ENCODE results near the gene NDUFAF7.

The NDUFAF7 gene

DNA sequence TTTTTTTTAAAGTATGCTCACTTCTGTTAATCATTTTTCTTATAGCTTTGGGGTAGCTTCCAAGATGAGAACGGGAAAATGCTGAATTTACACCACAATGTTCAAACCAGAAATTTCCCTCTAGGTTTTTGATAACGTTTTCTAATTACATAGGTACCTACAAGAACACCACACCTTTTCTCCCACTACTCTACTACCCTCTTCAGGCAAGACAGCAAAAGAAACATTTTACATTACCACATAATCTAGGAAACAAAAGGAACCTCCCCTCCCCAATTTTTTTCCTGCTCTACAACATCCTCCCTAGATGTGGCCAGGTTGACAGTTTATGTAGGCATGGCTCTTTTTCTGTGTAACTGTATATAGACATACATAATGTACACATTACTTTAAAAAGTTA lies 32.4 kb downstream of the NDUFAF7 start:
- TF ChIP-seq Cebpa-rat (IDR thresholded peaks at IDR 0.05) = no peak
- Histone ChIP-seq H3K9ac (no peak overlapping the region), H3K9me3 (replicated peaks in 1 of 11) (no peaks in the 10 kb centered on the region), H3K4me1 (peaks cover 6 to 19% (median 11%) of the 10 kb centered on the region in 10 experiments; a peak in 18 of 20 replicates), H3K36me3 (peaks cover 49 to 86% (median 63%) of the 10 kb centered on the region in 11 experiments), H4K20me1 (peaks cover 0 to 5% (median 0%) of the 10 kb centered on the region in 11 experiments; a peak in 1 of 22 replicates), H3K4me2 (no peak overlapping the region), H3K27ac (no peak overlapping the region), H3K27me3 (no peaks in the 10 kb centered on the region), H3K4me3 (no peak overlapping the region)

DNA sequence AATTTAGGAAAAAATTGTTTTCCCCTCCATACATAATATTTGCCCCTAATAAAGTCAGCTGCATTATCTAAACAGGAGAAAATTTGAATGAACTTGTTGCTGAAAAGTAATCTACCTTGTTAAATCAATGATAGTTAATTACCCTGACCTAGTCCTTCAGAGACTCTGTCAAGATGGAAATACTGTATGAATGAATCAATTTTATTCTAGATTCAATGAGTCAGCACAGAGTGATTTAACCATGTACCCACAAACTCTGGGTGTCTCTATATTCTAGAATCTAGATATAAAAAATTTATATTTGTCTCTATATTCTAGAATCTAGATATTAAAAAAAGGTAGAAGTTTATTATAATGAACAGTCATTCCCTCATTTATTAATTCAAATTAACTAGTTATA lies 36.2 kb downstream of the NDUFAF7 start:
- Histone ChIP-seq H3K9ac (no peak overlapping the region), H3K36me3 (peaks cover 63 to 92% (median 77%) of the 10 kb centered on the region in 11 experiments), H3K4me1 (peaks cover 2 to 12% (median 5%) of the 10 kb centered on the region in 10 experiments; a peak in 18 of 20 replicates), H4K20me1 (peaks cover 0 to 12% (median 0%) of the 10 kb centered on the region in 11 experiments; a peak in 1 of 22 replicates), H3K27me3 (no peaks in the 10 kb centered on the region), H3K27ac (no peak overlapping the region), H3K4me3 (no peak overlapping the region), H3K4me2 (no peak overlapping the region), H3K9me3 (replicated peaks in 1 of 11) (no peaks in the 10 kb centered on the region)
- no peak for TF ChIP-seq Cebpa-rat (IDR thresholded peaks at IDR 0.05)

DNA sequence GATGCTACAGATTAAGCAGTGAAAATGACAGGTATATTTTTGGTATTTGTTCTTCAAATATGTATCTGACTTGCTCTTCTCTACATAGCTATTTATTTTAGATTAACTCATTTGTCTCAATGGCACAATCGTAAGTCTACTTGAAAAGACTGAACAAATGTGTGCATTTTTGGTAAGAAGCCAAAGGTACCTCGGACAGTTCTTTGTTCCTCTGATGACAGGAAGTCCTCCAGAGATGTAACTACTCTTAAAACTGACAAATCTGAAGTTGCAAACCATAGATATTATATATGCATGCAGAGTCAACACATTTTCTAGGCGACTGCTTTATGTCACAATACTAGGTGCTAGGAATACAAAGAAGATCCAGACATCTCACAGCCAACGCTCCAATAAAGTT lies 36.7 kb downstream of the NDUFAF7 start:
- Histone ChIP-seq H3K27ac (no peak overlapping the region), H3K4me3 (no peak overlapping the region), H3K4me1 (peaks cover 0 to 8% (median 1%) of the 10 kb centered on the region in 10 experiments; a peak in 8 of 20 replicates), H3K27me3 (no peaks in the 10 kb centered on the region), H3K36me3 (peaks cover 66 to 96% (median 80%) of the 10 kb centered on the region in 11 experiments), H3K9me3 (replicated peaks in 1 of 11) (no peaks in the 10 kb centered on the region), H3K4me2 (no peak overlapping the region), H3K9ac (no peak overlapping the region), H4K20me1 (peaks cover 0 to 12% (median 0%) of the 10 kb centered on the region in 11 experiments; a peak in 1 of 22 replicates)
- no peak for TF ChIP-seq Cebpa-rat (IDR thresholded peaks at IDR 0.05)

DNA sequence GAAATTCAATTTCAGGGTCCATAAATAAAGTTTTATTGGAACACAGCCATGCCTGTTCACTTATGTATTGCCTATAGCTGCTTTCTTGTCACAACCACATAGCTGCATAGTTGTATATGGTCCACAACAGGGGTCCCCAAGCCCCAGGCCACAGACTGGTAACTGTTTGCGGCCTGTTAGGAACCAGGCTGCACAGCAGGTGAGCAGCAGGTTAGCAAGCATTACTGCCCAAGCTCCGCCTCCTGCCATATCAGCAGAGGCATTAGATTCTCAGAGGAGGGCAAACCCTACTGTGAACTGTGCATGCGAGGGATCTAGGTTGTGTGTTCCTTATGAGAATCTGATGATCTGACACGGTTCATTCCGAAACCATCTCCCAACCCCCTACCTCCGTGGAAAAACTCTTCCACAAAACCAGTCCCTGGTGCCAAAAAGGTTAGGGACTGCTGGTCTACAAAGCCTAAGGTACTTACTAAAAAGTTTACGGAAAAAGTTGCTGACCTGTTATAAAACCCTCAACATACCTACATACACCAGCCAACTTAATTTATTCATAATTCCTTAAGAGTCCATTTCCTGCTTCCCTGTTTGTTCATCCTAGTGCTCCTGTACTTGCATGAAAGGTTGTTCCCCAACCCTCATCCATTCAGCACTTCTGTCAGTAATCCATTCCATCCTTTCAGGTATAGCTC lies 40.1 kb downstream of the NDUFAF7 start:
- TF ChIP-seq Cebpa-rat (IDR thresholded peaks at IDR 0.05) = no peak
- Histone ChIP-seq H3K9me3 (replicated peaks in 1 of 11) (no peaks in the 10 kb centered on the region), H3K4me3 (no peak overlapping the region), H3K36me3 (peaks cover 68 to 98% (median 85%) of the 10 kb centered on the region in 11 experiments), H4K20me1 (peaks cover 0 to 8% (median 0%) of the 10 kb centered on the region in 11 experiments; a peak in 1 of 22 replicates), H3K4me1 (no peaks in the 10 kb centered on the region), H3K9ac (no peak overlapping the region), H3K4me2 (no peak overlapping the region), H3K27ac (no peak overlapping the region), H3K27me3 (no peaks in the 10 kb centered on the region)

DNA sequence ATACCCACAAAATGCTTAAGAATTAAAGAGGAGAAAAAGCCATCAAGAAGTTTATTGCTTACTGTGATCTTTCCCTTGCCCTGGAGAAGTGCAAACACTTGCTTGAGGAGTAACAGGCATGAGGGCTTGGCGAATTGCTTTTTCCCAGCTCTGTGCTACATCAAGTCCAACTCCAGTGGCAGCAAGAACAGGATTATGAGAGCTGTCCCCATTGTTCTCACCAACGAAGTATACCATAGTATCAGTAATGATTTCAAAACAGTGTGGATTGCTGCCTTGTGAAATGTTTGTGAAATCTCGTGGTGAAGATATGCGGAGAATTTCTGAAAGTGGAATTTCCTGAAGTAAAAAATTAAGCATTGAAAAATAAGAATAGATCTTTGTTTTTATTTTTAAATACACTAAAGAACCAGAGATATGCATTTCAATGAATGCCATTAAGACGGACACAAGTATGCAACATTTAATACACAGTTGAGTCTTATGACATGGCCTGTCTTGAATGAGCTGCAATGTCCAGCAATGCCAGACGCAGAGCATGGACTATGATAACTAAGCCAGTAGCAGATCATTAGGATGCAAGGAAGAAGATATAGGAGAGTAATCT lies 43.0 kb downstream of the NDUFAF7 start:
- Histone ChIP-seq H3K27me3 (no peaks in the 10 kb centered on the region), H3K4me1 (no peaks in the 10 kb centered on the region), H3K9me3 (replicated peaks in 1 of 11) (no peaks in the 10 kb centered on the region), H4K20me1 (peaks cover 0 to 8% (median 0%) of the 10 kb centered on the region in 11 experiments; a peak in 1 of 22 replicates), H3K27ac (no peak overlapping the region), H3K4me3 (no peak overlapping the region), H3K9ac (no peak overlapping the region), H3K4me2 (no peak overlapping the region), H3K36me3 (peaks cover 61 to 96% (median 80%) of the 10 kb centered on the region in 11 experiments)
- no peak for TF ChIP-seq Cebpa-rat (IDR thresholded peaks at IDR 0.05)

DNA sequence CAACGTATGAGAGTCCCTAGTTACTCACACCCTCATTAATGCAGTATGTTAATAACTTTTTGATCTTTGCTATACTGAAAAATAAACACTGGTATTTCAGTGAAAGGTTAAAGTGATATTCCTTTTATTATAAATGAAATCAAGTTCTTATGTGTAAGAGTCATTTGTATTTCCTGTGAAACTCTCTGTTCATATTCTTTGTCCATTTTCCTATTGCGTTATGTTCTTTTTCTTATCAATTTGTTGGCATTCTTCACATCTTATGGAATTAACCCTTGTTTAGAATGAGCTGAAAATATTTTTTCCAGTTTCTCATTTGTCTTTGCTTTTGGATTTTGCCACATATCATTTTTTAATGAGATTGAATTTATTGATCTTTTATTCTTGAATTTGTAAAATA lies 44.8 kb downstream of the NDUFAF7 start:
- Histone ChIP-seq H3K4me2 (no peak overlapping the region), H3K27ac (no peak overlapping the region), H3K9me3 (replicated peaks in 1 of 11) (no peaks in the 10 kb centered on the region), H3K4me3 (no peak overlapping the region), H3K4me1 (no peaks in the 10 kb centered on the region), H3K36me3 (peaks cover 61 to 96% (median 82%) of the 10 kb centered on the region in 11 experiments), H3K27me3 (no peaks in the 10 kb centered on the region), H3K9ac (no peak overlapping the region), H4K20me1 (peaks cover 0 to 5% (median 0%) of the 10 kb centered on the region in 11 experiments; a peak in 1 of 22 replicates)
- no peak for TF ChIP-seq Cebpa-rat (IDR thresholded peaks at IDR 0.05)

DNA sequence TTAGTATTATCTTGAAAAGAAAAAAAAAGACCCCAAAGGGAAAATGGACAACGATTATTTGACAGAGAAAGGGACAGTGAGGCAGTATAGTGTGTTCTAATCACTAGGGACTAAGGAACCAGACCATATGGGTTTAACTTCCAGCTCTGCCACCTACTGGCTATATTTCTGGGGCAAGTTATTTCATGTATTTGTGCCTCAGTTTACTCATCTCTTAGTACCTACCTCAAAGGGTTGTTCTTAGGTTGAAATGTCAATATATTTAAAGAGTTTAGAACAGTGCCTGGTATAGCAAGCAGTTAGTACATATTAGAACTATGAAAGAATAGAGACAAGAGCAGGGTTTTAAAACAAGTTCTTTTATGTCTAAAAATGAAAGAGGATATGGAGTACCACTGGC lies 50.5 kb downstream of the NDUFAF7 start:
- Histone ChIP-seq H3K27me3 (no peaks in the 10 kb centered on the region), H3K27ac (no peak overlapping the region), H4K20me1 (no peaks in the 10 kb centered on the region), H3K9me3 (replicated peaks in 1 of 11) (no peaks in the 10 kb centered on the region), H3K9ac (no peak overlapping the region), H3K4me2 (no peak overlapping the region), H3K36me3 (peaks cover 52 to 91% (median 72%) of the 10 kb centered on the region in 11 experiments), H3K4me3 (no peak overlapping the region), H3K4me1 (no peaks in the 10 kb centered on the region)
- no peak for TF ChIP-seq Cebpa-rat (IDR thresholded peaks at IDR 0.05)

DNA sequence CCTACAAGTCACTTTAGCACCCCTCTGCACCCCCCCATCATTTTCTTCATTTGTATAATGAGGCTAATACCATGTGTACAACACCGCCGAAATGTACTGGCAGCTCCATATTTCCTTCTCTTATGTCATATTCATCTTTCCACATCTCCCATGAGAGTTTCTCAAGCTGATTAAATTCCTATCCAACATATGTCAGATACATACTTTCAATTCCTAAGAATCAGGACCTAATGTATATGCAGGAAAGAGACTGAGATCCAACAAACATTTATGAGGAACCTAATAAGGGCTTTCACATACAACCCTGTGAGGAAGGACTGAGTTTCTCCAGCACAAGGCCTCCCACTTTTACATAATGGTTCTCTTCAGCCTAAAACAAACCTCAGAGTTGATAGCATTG lies 51.3 kb downstream of the NDUFAF7 start:
- Histone ChIP-seq H3K27ac (no peak overlapping the region), H4K20me1 (no peaks in the 10 kb centered on the region), H3K4me1 (no peaks in the 10 kb centered on the region), H3K4me3 (no peak overlapping the region), H3K36me3 (peaks cover 52 to 91% (median 69%) of the 10 kb centered on the region in 11 experiments), H3K4me2 (no peak overlapping the region), H3K27me3 (no peaks in the 10 kb centered on the region), H3K9ac (no peak overlapping the region), H3K9me3 (replicated peaks in 1 of 11) (no peaks in the 10 kb centered on the region)
- TF ChIP-seq Cebpa-rat (IDR thresholded peaks at IDR 0.05) = no peak

DNA sequence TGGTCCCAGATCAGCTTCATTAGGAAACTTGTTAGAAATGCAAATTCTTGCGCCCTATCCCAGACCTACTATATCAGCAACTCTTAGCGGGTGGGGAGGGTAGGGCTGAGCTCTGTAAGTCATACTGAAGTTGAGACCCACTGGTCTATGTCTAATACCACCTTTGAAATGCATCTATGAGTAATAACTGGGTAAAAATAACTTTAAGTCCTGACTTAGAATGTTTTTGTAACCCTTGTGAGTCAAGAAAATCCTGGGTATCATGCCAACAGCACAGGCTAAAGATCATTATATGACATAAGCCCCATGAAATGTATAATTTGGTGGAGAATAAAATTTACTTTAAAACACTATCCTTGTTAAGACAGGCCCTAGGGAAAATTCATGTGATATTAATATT lies 51.7 kb downstream of the NDUFAF7 start:
- Histone ChIP-seq H4K20me1 (no peaks in the 10 kb centered on the region), H3K27ac (no peak overlapping the region), H3K4me3 (no peak overlapping the region), H3K4me1 (no peaks in the 10 kb centered on the region), H3K4me2 (no peak overlapping the region), H3K9me3 (replicated peaks in 1 of 11) (no peaks in the 10 kb centered on the region), H3K9ac (no peak overlapping the region), H3K36me3 (peaks cover 50 to 91% (median 64%) of the 10 kb centered on the region in 11 experiments), H3K27me3 (no peaks in the 10 kb centered on the region)
- no peak for TF ChIP-seq Cebpa-rat (IDR thresholded peaks at IDR 0.05)

Measured in BLaER1 treated with 17β-estradiol and CSF1 and Interleukin-3, amounts not matched to agents 10 nM and 100 nM (cell line).